Retinal pigment epithelial cell (primary cell): ENCODE data around the gene TYRP1.

ENCODE experiments used
- DNase-seq: peaks from one replicate; pipeline ENCODE4 v3.0.0-alpha.2; 2010; ENCODE audit warnings: low read depth
- H3K4me3 ChIP-seq: 2 replicates; pipeline ENCODE4 v1.5.1; 2011; ENCODE audit warnings: mild to moderate bottlenecking, low read length, control low read depth, moderate library complexity
- CTCF ChIP-seq: conservative IDR thresholded peaks from 2 replicates; pipeline ENCODE4 v1.5.1; 2011; ENCODE audit warnings: low read depth, low read length, control low read depth, inconsistent platforms

The TYRP1 gene

DNA sequence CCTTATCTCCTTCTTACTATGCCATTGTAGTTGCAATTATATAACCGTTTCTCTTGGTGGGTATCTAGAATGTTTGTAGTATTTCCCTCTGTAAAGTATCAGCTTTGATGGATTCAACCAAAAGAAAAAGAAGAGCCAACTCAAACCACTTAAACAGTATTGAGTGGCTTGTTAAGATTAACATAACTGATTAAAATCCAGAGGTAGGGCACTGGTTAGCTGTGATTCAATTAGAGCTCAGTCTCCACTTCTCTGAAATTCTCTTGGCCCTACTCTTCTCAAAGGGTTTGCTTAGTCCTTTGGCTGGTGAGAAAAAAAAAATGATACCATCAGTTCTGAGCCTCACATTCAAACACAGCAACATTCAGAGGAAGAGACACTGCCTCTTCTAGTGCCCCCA, 37.0 kb downstream of the TYRP1 start:
- no peak overlapping the region for H3K4me3 ChIP-seq
- DNase-seq, result no peak
- TF ChIP-seq CTCF, result no peak

- H3K4me3 ChIP-seq, result no peak overlapping the region
- no peak for DNase-seq
- no peak for TF ChIP-seq CTCF
Observed at GRCh38 chr9:12730927-12731326, 37.7 kb downstream of the TYRP1 start.

- H3K4me3 ChIP-seq, result no peak overlapping the region
- DNase-seq, result no peak
- TF ChIP-seq CTCF, result no peak
Observed at GRCh38 chr9:12732971-12733370, 39.8 kb downstream of the TYRP1 start.

GRCh38 chr9:12735665-12736064, 42.5 kb downstream of the TYRP1 start:
- no peak for TF ChIP-seq CTCF
- no peak overlapping the region for H3K4me3 ChIP-seq

DNA sequence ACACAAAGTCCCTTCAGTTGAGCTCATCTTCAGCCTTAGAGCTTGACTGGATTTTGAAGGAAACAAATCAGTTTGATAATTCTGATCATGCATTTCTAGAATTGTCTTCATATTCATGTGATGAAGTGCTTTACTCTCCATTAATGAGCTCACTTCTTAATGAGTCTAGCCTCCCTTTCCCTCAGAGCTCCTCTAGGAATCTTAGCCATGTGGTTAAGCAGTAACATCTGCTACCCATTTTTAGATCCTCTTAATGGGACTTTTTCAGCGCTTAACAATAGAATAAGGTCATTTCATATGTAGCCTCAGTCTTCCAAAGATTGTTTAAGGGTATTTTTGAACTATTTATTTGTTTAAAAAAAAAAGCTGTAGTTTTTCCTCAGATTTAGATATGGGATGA, 44.7 kb downstream of the TYRP1 start:
- no peak overlapping the region for H3K4me3 ChIP-seq
- DNase-seq, result no peak
- TF ChIP-seq CTCF, result no peak

More at GRCh38 chr9:12735665-12736064, 42.5 kb downstream of the TYRP1 start:
- no peak for DNase-seq

- no peak for DNase-seq
- no peak overlapping the region for H3K4me3 ChIP-seq
- no peak for TF ChIP-seq CTCF
Observed at GRCh38 chr9:12739014-12739652, 45.9 kb downstream of the TYRP1 start.

- DNase-seq, result no peak
- no peak overlapping the region for H3K4me3 ChIP-seq
- no peak for TF ChIP-seq CTCF
Observed at GRCh38 chr9:12740845-12741244, 47.7 kb downstream of the TYRP1 start.
